ENCODE results near the gene THOP1.
"Not testable (repeated sequence)": the region's sequence is repeated elsewhere in the genome, so short reads cannot be mapped to it uniquely, and the experiment has no call there.

- TF ChIP-seq POLR2A, CTCF (IDR thresholded peaks at IDR 0.05): not testable (repeated sequence)
Observed at GRCh38 chr19:2817237-2817829, 32.0 kb downstream of the THOP1 start.
